IPS-18c (cell line): ENCODE measurements around the gene CAPZB.
"Not testable (repeated sequence)": the region's sequence is repeated elsewhere in the genome, so short reads cannot be mapped to it uniquely, and the experiment has no call there.

Source experiments
- H3K4me3 ChIP-seq: 2 replicates; pipeline ENCODE4 v1.7.0; 2013; ENCODE audit warnings: low read depth, mild to moderate bottlenecking, low read length, moderate library complexity; ENCODE audit not compliant: insufficient read depth
- H3K9me3 ChIP-seq: one replicate; pipeline ENCODE4 v1.6.1; 2013; ENCODE audit warnings: mild to moderate bottlenecking, low read length, moderate library complexity; ENCODE audit not compliant: control insufficient read depth, insufficient read depth

CAPZB gene

GRCh38 chr1:19313636-19313959 lies 171.7 kb downstream of the CAPZB start:
- Histone ChIP-seq H3K4me3 (no peak overlapping the region), H3K9me3 (no peaks in the 10 kb centered on the region)

GRCh38 chr1:19312782-19313635 lies 172.3 kb downstream of the CAPZB start:
- Histone ChIP-seq H3K9me3 (no peaks in the 10 kb centered on the region), H3K4me3 (peak overlapping the region; percentile 77)

- Histone ChIP-seq H3K4me3 (peak within 1 kb of the TSS; percentile 89), H3K9me3 (no peaks in the 10 kb centered on the region)
These were observed 173.2 kb downstream of the CAPZB start, which contains the start of the genes AKR7A2 and SLC66A1 for GRCh38 chr1:19311931-19312781. AKR7A2 (minus strand) TSS chr1:19312144; CDS start chr1:19312124, 20 bp downstream. SLC66A1 (plus strand) TSS chr1:19312326; CDS start chr1:19317678, 5,352 bp downstream.

DNA sequence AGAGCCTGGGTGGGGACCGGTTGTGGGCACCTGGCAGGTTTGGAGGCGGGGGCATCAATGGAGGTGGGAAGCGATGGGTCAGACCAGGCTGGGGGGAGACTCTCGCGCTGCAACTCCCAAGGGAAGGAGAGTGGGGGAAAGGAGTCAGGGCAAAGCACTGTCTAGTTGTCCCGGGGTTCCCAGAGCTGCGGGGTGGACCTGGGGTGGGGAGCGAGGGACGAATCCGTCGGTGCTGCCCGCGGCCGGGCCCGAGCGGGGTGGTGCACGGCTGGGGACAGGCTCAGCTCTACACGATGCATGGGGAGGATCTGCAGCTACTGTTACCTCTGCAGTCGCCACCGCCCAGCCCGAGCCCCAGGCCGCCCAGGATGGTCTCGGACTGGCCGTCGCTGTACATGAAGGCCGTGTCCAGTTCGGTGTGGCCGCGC lies 173.8 kb downstream of the CAPZB start:
- H3K4me3 ChIP-seq: peak overlapping the region; percentile 89
- no peaks in the 10 kb centered on the region for H3K9me3 ChIP-seq

DNA sequence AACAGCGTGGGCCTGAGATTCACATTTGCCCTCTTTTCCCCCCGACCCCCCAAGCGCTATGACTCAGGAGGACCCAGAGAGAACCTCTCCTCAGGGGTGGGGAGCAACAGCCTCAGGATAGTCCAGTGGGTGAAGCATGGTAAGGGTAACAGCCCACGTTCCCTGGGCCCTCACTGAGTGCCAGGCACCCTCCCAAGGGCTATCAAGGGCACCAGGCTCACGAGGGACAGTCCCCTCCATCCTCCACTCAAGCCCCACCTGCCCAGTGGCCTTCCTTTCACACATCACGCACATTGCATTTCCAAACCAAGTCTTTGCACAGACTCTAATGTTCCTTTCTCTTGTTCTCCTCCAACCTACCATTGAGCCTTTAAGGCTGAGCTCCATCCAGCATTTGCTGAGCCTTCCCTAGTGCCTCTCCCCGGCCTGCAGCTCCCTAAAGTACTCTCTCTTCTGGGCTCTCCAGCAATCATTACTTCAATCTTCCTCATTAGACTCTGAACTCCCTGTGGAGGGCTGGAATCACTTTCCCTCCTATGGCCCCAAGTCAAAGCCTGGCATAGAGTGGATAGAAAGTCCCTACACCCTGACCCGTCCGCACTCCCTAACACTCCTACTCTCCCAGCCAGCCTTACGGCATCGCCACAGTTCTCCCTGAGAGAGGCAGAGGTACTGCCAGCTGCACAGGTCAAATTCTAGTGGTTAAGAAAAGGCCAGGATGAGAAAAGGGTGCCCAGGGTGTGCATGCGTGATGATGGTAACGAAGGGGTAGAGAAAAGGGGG lies 174.4 kb downstream of the CAPZB start:
- Histone ChIP-seq H3K4me3 (peak overlapping the region; percentile 89), H3K9me3 (no peaks in the 10 kb centered on the region)

GRCh38 chr1:19310061-19310460 lies 175.3 kb downstream of the CAPZB start:
- no peak overlapping the region for H3K4me3 ChIP-seq
- no peaks in the 10 kb centered on the region for H3K9me3 ChIP-seq

DNA sequence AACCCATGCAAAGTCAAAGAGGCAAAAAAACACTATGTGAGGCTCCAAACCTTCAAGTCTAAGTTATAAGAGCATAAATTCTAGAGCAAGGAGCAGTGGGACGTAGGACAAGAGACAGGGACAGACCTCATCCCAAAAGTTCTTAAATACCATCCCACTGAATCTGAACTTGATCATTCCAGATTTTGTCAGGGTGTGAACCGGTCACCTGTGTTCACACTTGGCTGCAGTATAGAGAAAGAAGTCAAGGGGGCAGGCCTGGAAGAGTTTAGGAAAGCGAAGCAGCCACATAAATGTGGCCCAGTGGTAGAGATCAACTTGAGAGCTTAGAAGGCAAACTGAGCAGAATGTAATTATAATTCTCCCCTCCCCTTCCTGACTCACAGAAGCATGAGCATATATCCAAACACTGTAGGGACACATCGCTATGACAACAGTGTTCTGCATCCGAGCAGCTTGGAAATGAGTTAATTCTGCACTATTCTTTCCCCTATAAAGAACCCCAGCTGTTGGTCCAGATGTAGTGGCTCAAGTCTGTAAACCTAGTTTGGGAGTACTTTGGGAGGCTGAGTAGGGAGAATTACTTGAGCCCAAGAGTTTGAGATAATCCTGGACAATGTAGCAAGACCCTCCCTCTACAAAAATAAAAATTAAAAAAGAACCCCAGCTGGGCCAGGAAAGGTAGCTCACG lies 176.1 kb downstream of the CAPZB start:
- Histone ChIP-seq H3K4me3 (no peak overlapping the region), H3K9me3 (no peaks in the 10 kb centered on the region)

- H3K9me3 ChIP-seq: no peaks in the 10 kb centered on the region
- no peak overlapping the region for H3K4me3 ChIP-seq
These were observed 176.8 kb downstream of the CAPZB start for GRCh38 chr1:19308509-19308907.

GRCh38 chr1:19307794-19308508 lies 177.4 kb downstream of the CAPZB start:
- no peak overlapping the region for H3K4me3 ChIP-seq
- no peaks in the 10 kb centered on the region for H3K9me3 ChIP-seq

DNA sequence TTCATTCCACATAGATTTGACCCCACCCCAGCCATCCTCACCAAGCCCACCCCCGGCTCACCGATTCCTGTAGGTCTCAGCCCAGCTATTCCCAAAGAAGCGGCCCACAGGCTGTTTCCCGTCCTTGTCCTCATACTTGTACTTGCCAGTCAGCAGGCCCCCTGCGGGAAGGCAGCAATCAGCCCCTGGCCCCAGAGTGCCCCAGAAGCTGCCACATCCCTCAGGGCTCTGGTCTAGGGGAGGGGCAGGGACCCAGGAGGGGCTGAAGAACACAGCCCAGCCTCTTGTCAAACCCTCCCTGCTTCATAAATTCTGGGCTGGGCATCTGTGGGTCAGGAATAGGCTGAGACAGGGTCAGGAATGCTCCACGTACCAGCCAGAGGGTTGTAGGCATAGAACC lies 178.4 kb downstream of the CAPZB start:
- Histone ChIP-seq H3K4me3 (no peak overlapping the region), H3K9me3 (no peaks in the 10 kb centered on the region)

GRCh38 chr1:19305880-19306279 lies 179.5 kb downstream of the CAPZB start:
- no peaks in the 10 kb centered on the region for H3K9me3 ChIP-seq
- no peak overlapping the region for H3K4me3 ChIP-seq

GRCh38 chr1:19304081-19304480 lies 181.3 kb downstream of the CAPZB start:
- H3K9me3 ChIP-seq, H3K4me3 ChIP-seq: not testable (repeated sequence)

DNA sequence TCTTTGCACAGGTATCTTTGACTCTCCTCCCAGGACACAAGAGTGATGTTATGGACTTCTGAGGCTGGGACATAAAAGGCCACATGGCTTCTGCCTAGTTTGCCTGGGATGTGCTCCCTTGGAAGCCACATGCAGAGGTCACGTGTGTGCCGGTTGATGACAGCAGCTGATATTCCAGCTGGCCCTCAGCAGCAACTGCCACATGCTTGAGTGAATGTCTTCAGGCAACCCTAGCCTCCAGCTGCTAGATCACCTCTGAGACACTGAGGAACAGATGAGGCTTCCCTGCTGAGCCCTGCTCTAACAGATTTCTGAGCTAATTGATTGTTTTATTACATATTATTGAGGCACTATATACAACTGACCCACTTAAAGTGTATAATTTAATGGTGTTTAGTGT lies 185.1 kb downstream of the CAPZB start:
- H3K4me3 ChIP-seq: no peak overlapping the region

GRCh38 chr1:19294638-19295037 lies 190.7 kb downstream of the CAPZB start:
- Histone ChIP-seq H3K4me3 (peak overlapping the region; percentile 31; the same call in 1 of the 2 replicates), H3K9me3 (peaks cover 7% of the 10 kb centered on the region)

More for the DNA sequence above, 185.1 kb downstream of the CAPZB start:
- no peaks in the 10 kb centered on the region for H3K9me3 ChIP-seq

DNA sequence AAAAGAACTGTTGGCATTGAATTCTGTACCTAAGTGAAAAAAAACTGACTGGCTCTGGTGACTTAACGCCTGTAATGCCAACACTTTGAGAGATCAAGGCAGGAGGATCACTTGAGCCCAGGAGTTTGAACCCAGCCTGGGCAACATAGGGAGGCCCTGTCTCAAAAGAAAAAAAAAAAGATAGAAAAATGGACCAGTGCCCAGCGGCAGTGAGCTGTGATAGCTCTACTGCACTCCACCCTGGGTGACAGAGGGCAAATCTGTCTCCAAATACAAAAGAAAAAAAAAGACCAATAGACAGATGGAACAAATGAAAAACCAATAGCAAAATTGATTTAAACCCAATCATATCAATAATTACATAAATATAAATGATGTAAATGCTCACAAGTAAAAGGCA lies 196.1 kb downstream of the CAPZB start:
- peak overlapping the region; percentile 40; the same call in 1 of the 2 replicates for H3K4me3 ChIP-seq
- peaks cover under 1% of the 10 kb centered on the region for H3K9me3 ChIP-seq
